Measurements from ENCODE around the gene ADAM10. TPM values are rescaled to one million over a fixed set of nuclear protein-coding genes. Genes with fewer than 3 reads are reported as not detected.
"Not testable (repeated sequence)": the region's sequence is repeated elsewhere in the genome, so short reads cannot be mapped to it uniquely, and the experiment has no call there.

Gene ADAM10
- total RNA-seq, 1 donor from 2014 or later, result 93.0 TPM

- DNase-seq (ENCODE audit: low spot score), result no peak
Observed at GRCh38 chr15:58616171-58616570, 133.3 kb downstream of the ADAM10 start.

- DNase-seq (ENCODE audit: low spot score), result no peak
Observed at GRCh38 chr15:58611731-58612676, 137.5 kb downstream of the ADAM10 start.

- DNase-seq (ENCODE audit: low spot score), result no peak
Observed at GRCh38 chr15:58608711-58609110, 140.8 kb downstream of the ADAM10 start.

DNA sequence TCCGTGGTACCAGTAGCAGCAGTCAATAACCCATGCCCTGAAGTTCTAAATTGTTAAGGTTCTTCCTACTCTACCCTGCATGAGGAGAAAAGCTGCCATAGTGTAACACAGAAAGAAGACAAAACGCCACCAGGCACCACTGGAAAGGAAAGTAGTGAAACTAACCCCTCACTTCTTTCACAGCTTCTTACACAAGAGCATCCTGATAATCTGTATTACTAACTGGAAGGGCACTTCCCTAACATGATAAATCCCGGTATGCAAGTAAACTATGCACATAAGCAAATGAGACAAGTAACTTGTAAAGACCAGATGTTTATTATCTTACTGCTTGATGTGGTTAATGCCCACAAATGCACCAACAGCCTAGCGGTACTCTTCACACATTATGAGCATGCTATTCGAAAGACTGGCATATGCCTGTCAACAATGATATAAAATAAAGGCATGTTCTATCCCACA, 141.3 kb downstream of the ADAM10 start:
- DNase-seq (ENCODE audit: low spot score), result no peak

DNA sequence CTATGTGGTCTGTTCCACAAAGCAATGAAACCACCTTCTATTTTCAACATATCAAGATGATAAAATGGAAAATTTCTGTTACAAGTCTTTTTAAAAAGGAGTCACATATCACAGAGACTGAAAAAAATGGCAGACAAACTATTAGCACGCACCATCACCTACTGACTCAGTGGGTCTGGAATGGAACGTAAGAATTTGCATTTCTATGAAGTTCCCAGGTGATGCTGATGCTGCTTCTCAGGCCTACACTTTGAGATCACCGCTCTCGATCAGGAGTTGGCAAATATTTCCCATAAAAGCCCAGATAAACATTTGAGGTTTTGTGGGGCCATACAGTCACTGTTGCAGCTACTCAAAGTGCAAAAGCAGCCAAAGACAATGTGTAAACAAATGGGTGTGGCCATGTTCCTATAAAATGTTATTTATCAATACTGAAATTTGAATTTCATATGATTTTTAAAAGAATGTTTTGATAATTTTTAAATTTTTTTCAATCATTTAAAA, 142.9 kb downstream of the ADAM10 start:
- no peak for DNase-seq (ENCODE audit: low spot score)

DNA sequence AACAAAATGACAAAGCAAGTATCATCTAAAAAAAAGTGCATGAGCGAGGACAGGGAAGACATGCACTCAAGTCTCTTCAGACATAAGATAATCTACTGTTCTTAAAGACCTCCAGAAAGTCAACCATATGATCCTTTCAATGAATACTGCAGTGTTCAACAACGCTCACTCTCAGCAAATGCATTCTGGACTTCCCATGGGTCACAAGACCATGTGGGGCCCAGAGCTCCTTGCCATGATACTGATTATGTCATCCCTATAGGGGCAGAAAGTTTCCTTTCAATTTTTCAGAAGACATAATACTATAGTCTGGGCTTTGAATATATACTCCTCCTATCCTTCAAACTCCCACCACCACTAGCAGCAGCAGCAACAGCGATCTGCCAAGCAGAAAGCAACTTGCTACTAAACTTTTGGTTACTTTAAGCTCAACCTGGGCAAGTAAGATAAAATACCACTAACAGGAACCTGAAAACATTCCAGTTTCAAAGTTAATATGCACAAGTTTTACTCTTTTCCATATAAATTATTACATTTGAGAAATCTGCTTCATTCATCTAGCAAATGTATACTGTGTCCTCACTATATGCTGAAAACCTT, 143.5 kb downstream of the ADAM10 start:
- no peak for DNase-seq (ENCODE audit: low spot score)

DNA sequence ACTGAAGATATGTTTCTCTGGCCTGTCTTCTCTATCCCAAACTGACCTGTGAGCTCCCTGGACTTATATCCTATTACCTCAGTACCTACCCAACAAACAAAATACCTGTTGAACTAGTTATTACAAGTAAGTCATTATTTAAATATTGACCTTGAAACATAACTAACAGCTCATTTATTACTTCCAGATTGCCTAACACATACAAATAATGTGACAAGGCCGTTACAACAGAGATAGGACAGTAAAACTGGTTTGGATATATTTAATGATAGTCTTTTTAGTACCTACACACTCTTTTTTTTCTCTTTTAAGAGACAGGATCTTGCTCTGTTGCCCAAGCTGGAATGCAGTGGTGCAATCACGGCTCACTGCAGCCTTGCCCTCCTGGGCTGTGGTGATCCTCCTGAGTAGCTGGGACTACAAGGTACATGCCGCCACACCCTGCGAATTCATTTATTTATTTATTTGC, 145.0 kb downstream of the ADAM10 start:
- DNase-seq (ENCODE audit: low spot score), result no peak

DNA sequence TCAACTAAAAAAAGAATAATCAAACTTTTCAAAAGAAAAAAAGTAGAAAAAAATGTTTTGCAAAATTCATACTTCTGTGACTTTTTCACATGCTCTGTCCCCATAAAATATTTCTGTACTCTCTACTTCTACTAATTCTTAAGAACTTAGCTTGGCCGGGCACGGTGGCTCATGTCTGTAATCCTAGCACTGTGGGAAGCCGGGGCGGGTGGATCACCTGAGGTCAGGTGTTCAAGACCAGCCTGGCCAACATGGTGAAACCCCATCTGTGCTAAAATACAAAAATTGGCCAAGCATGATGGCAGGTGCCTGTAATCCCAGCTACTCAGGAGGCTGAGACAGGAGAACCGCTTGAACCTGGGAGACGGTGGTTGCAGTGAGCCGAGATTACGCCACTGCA, 145.6 kb downstream of the ADAM10 start:
- not testable (repeated sequence) for DNase-seq (ENCODE audit: low spot score)

DNA sequence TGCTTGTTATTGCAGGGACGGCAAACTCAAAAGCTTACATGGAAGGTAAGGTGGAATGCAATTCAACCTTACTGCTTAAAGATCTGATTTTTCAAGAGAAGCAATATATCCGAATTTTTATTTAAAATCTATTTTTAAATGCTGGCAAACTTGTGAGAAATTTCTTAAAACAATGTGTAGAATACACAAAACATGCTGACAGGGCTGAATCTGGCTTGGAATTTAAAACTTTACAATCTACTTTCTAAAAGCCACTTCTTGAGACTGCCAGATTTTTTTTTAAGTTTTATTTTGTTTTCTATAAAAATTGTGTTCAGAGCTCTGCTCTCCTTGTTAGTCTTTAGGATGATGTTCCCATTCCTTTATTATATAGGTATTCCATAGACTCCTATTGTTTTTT, 146.7 kb downstream of the ADAM10 start:
- no peak for DNase-seq (ENCODE audit: low spot score)

DNA sequence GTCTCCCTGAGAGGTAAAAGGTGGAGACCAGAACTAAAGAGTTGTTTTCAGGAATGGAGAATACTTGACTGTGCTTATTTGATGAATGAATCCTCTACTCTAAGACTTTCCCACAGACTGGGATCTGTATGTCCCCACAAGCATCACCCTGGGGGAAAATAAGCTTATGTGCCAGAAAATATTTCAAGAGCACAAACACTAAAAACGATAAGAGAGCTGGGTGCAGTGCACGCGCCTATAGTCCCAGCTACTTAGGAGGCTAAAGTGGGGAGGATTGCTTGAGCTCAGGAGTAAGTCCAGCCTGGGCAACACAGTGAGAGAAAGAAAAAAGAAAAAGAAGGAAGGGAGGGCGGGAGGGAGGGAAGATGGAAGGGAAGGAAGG, 150.7 kb downstream of the ADAM10 start:
- DNase-seq (ENCODE audit: low spot score), result no peak

GRCh38 chr15:58597943-58598828, 151.3 kb downstream of the ADAM10 start:
- no peak for DNase-seq (ENCODE audit: low spot score)

GRCh38 chr15:58595516-58596263, 153.8 kb downstream of the ADAM10 start:
- DNase-seq (ENCODE audit: low spot score), result no peak

DNA sequence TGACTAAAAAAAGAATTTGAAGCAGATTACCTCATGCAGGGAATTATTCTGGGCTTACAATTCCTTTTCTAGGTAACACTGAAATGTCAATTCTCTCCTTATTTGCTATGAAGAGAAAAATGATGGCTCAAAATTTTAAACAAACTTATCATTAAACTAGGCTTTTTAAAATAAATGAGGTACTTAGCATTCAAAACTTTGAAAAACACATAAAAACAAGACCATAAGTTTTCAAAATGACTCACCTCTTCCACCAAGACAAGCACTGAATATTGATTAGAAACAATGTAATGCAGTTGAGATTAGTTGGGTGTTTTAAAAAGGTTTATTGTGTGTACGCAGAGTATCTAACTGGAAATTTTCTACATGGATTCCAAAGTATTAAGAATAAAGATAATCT, 154.6 kb downstream of the ADAM10 start:
- no peak for DNase-seq (ENCODE audit: low spot score)

DNA sequence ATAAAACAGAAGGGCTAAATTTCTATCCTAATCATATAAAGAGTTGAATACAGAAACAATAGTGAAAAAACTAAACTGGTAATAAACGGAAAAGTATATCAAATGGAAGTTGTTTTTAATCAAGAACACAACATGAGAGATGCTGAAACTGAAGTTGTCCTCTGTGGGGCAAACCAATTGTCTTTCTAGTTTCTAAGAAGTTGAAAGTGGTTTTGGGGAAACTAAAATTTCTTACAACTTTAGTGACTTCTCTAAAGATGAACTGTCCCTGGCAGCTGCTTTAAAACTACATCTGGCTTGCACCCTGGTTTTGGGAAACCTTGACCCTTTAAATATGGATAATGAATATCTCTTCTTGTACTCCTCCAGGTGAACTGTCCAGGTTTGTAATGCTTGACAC, 155.6 kb downstream of the ADAM10 start:
- DNase-seq (ENCODE audit: low spot score), result no peak

- DNase-seq (ENCODE audit: low spot score), result no peak
Observed at GRCh38 chr15:58590926-58591325, 158.6 kb downstream of the ADAM10 start.

DNA sequence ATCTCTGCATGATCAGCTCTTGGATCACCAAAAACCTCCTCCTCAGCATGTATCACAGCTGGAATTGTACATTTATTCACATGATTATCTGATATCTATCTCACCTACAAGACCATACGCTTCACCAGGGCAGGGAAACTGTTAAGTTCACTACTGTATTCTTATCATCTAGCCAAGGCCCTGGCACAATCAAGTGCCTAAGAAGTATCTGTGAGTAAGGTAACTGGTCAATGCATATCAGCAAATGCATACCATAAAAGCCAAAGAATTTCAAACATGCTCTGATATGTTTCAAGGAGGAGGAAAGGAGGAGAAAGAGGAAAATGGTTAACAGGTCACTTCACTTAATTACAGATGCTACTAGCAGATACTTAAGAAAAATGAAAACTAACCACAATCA, 159.3 kb downstream of the ADAM10 start:
- no peak for DNase-seq (ENCODE audit: low spot score)

- DNase-seq (ENCODE audit: low spot score), result no peak
Observed at GRCh38 chr15:58589047-58589446, 160.5 kb downstream of the ADAM10 start.

GRCh38 chr15:58588096-58588495, 161.4 kb downstream of the ADAM10 start:
- DNase-seq (ENCODE audit: low spot score), result no peak

DNA sequence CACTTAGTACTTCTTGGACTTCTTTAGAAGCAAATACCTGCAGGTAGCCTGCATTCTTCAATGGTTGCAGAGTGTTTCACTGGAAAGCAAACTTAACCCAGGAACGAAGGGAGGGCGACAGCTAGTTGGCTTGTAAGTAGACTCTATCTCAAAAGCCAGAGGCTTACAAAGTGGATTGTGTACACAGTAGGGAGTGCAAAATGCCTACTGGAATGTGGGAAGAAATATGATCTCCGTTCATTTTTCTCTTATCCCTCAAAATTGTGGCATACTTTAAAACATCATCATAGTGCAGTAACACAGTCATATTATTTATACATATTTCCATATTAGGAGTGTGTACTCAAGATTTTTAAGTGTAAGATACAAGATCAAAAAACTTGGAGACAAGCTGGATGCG, 162.0 kb downstream of the ADAM10 start:
- no peak for DNase-seq (ENCODE audit: low spot score)

DNA sequence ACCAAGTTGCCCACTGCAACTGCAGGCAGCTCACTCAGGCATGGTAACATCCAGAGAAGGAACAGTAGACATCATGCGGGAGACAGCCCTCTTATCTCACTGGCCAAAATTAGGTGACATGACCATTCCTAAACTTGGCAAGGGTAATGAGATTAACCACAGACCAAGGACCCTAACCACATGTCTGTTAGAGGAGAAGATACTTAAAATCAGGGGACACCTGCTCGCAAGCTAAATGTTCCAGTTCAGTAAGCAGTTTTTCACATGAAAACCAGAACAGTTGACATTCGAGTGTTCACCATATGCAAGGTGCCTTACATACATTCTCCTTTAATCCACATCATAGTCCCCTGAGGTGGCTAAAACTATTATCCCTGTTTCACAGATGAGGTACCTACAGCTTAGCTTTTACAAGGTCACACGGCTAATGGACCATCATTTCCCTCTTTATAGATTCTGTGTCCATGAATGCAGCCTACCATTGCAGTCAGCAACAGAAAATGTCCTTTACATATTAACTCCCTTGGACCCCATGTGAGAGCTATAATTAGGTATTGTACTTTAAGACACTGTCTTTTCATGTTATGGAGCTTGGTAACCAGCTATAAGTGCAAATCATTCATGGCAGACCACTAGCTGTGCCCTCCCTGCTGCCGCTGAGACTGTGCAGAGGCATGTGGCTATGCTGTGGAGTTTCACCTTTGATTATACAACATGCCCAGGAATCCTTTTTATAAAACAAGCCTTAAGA, 163.6 kb downstream of the ADAM10 start:
- no peak for DNase-seq (ENCODE audit: low spot score)
